Neural progenitor cell (in vitro differentiated cells): ENCODE results near the gene RPL34. TPM values are rescaled to one million over a fixed set of nuclear protein-coding genes. Genes with fewer than 3 reads are reported as not detected.

Experiments
- DNase-seq: peaks from one replicate; pipeline ENCODE4 v3.0.0-alpha.2; 2016; ENCODE audit warnings: low spot score
- H2AFZ ChIP-seq: fragments of 200-600 bp; sonication (generic); replicated peaks from 2 replicates; pipeline ENCODE4 v1.6.1; 2016; ENCODE audit warnings: antibody characterized with exemption
- H3F3A ChIP-seq: fragments of 200-600 bp; sonication (generic); 2 replicates; pipeline ENCODE4 v1.6.1; 2016; ENCODE audit warnings: antibody characterized with exemption, low read depth
- H3K27ac ChIP-seq: fragments of 200-600 bp; sonication (generic); 2 replicates; pipeline ENCODE4 v1.5.1; 2016; ENCODE audit warnings: mild to moderate bottlenecking
- H3K27me3 ChIP-seq: fragments of 200-600 bp; sonication (generic); 2 replicates; pipeline ENCODE4 v1.6.1; 2016; ENCODE audit warnings: mild to moderate bottlenecking, moderate library complexity
- H3K36me3 ChIP-seq: fragments of 200-600 bp; sonication (generic); 2 replicates; pipeline ENCODE4 v1.5.1; 2016
- H3K4me1 ChIP-seq: fragments of 200-600 bp; sonication (generic); 2 replicates; pipeline ENCODE4 v1.6.1; 2016; ENCODE audit warnings: mixed run types
- H3K4me2 ChIP-seq: fragments of 200-600 bp; sonication (generic); 2 replicates; pipeline ENCODE4 v1.6.1; 2016
- H3K4me3 ChIP-seq: fragments of 200-600 bp; sonication (generic); 2 replicates; pipeline ENCODE4 v1.5.1; 2016
- H3K79me2 ChIP-seq: fragments of 200-600 bp; sonication (generic); 2 replicates; pipeline ENCODE4 v1.6.1; 2016; ENCODE audit warnings: low read depth
- H3K9ac ChIP-seq: fragments of 200-600 bp; sonication (generic); 2 replicates; pipeline ENCODE4 v1.6.1; 2016
- H3K9me3 ChIP-seq: fragments of 200-600 bp; sonication (generic); 2 replicates; pipeline ENCODE4 v1.5.1; 2016; ENCODE audit warnings: low read depth
- H4K20me1 ChIP-seq: fragments of 200-600 bp; sonication (generic); 2 replicates; pipeline ENCODE4 v1.6.1; 2016; ENCODE audit warnings: low read depth
- H3K27ac Mint-ChIP-seq: 3 replicates; pipeline ENCODE4 v1.8.0; 2021; ENCODE audit warnings: mixed read lengths
- H3K27me3 Mint-ChIP-seq: 2 replicates; pipeline ENCODE4 v1.8.0; 2022; ENCODE audit warnings: low read depth, mild to moderate bottlenecking, inconsistent platforms, moderate library complexity, mixed read lengths; ENCODE audit not compliant: insufficient read depth
- H3K36me3 Mint-ChIP-seq: 3 replicates; pipeline ENCODE4 v1.8.0; 2021; ENCODE audit warnings: mixed read lengths
- H3K4me1 Mint-ChIP-seq: 3 replicates; pipeline ENCODE4 v1.8.0; 2021; ENCODE audit warnings: mixed read lengths
- H3K4me3 Mint-ChIP-seq: 3 replicates; pipeline ENCODE4 v1.8.0; 2021; ENCODE audit warnings: mild to moderate bottlenecking, moderate library complexity, mixed read lengths
- H3K9me3 Mint-ChIP-seq: 3 replicates; pipeline ENCODE4 v1.8.0; 2020; ENCODE audit warnings: mixed read lengths
- CTCF ChIP-seq: fragments of 200-600 bp; sonication (generic); IDR thresholded peaks from 2 replicates; pipeline ENCODE4 v1.5.1; 2017; ENCODE audit warnings: antibody characterized with exemption, mild to moderate bottlenecking
- EZH2 ChIP-seq: fragments of 200-600 bp; sonication (generic); IDR thresholded peaks from 2 replicates; pipeline ENCODE4 v1.6.1; 2017; ENCODE audit warnings: antibody characterized with exemption, mild to moderate bottlenecking, moderate library complexity
- EZH2phosphoT487 ChIP-seq: fragments of 200-600 bp; sonication (generic); IDR thresholded peaks from 2 replicates; pipeline ENCODE4 v1.6.1; 2017; ENCODE audit warnings: antibody characterized with exemption
- total RNA-seq: library from RNA; depleted of rRNA; stranded (reverse); fragments of >200 nt; gene quantifications from 2 replicates; pipeline ENCODE4 v1.2.3, GENCODE V29; 2015; ENCODE audit warnings: low replicate concordance

RPL34 gene
- total RNA-seq, 1 donor from 2014 or later, result 2,510 TPM

- H3K9me3 Mint-ChIP-seq, result no peaks in the 10 kb centered on the region
- Histone ChIP-seq H3K79me2 (peaks cover 56% of the 10 kb centered on the region), H3K4me3 (peak overlapping the region; percentile 87), H4K20me1 (peaks cover 54% of the 10 kb centered on the region), H3K27ac (no peak overlapping the region), H3K4me2 (peak overlapping the region; percentile 89), H2AFZ (no peak overlapping the region), H3F3A (peaks cover 18% of the 10 kb centered on the region), H3K4me1 (peaks cover 18% of the 10 kb centered on the region), H3K27me3 (no peaks in the 10 kb centered on the region), H3K9me3 (no peaks in the 10 kb centered on the region), H3K36me3 (peaks cover 30% of the 10 kb centered on the region), H3K9ac (peak overlapping the region; percentile 97)
- peak overlapping the region; percentile 96 for H3K4me3 Mint-ChIP-seq
- peaks cover 4% of the 10 kb centered on the region for H3K27me3 Mint-ChIP-seq
- H3K36me3 Mint-ChIP-seq, result peaks cover 30% of the 10 kb centered on the region
- H3K4me1 Mint-ChIP-seq, result peaks cover 16% of the 10 kb centered on the region
- TF ChIP-seq EZH2phosphoT487 (no peak), EZH2 (no peak), CTCF (no peak)
- H3K27ac Mint-ChIP-seq, result no peak overlapping the region
- DNase-seq, result no peak
Measured at GRCh38 chr4:108622022-108622421, 1.6 kb downstream of the RPL34 start.

GRCh38 chr4:108622828-108623227, 2.5 kb downstream of the RPL34 start:
- no peaks in the 10 kb centered on the region for H3K27me3 ChIP-seq
- peaks cover 58% of the 10 kb centered on the region for H4K20me1 ChIP-seq
- peak overlapping the region; percentile 89 for H3K4me2 ChIP-seq
- H3K79me2 ChIP-seq, result peaks cover 56% of the 10 kb centered on the region
- H2AFZ ChIP-seq, result no peak overlapping the region
- peaks cover 4% of the 10 kb centered on the region for H3K27me3 Mint-ChIP-seq
- H3K36me3 ChIP-seq, result peaks cover 30% of the 10 kb centered on the region
- H3K9me3 ChIP-seq, result no peaks in the 10 kb centered on the region
- DNase-seq, result no peak
- no peak overlapping the region for H3K27ac Mint-ChIP-seq
- no peak for TF ChIP-seq EZH2
- no peak for TF ChIP-seq EZH2phosphoT487
- no peak for TF ChIP-seq CTCF
- no peak overlapping the region for H3K27ac ChIP-seq
- H3K4me3 Mint-ChIP-seq, result peak overlapping the region; percentile 0
- H3K36me3 Mint-ChIP-seq, result peaks cover 30% of the 10 kb centered on the region
- peak overlapping the region; percentile 87 for H3K4me3 ChIP-seq
- H3F3A ChIP-seq, result peaks cover 23% of the 10 kb centered on the region
- H3K4me1 Mint-ChIP-seq, result peaks cover 16% of the 10 kb centered on the region
- no peaks in the 10 kb centered on the region for H3K9me3 Mint-ChIP-seq
- H3K9ac ChIP-seq, result peak overlapping the region; percentile 22
- H3K4me1 ChIP-seq, result peaks cover 18% of the 10 kb centered on the region

- Histone ChIP-seq H3K36me3 (peaks cover 32% of the 10 kb centered on the region), H2AFZ (no peak overlapping the region), H3K79me2 (peaks cover 56% of the 10 kb centered on the region), H3K9me3 (no peaks in the 10 kb centered on the region), H3K27me3 (no peaks in the 10 kb centered on the region), H4K20me1 (peaks cover 58% of the 10 kb centered on the region), H3K4me2 (no peak overlapping the region), H3F3A (peaks cover 25% of the 10 kb centered on the region), H3K4me3 (peak overlapping the region; percentile 87), H3K4me1 (peaks cover 18% of the 10 kb centered on the region), H3K27ac (no peak overlapping the region), H3K9ac (peak overlapping the region; percentile 43)
- Mint-ChIP-seq H3K4me3 (no peak overlapping the region), H3K4me1 (peaks cover 16% of the 10 kb centered on the region), H3K27me3 (peaks cover 4% of the 10 kb centered on the region), H3K36me3 (peaks cover 34% of the 10 kb centered on the region), H3K27ac (no peak overlapping the region), H3K9me3 (no peaks in the 10 kb centered on the region)
- TF ChIP-seq CTCF, result no peak
- no peak for TF ChIP-seq EZH2
- no peak for TF ChIP-seq EZH2phosphoT487
- no peak for DNase-seq
Measured at GRCh38 chr4:108624263-108625056, 4.1 kb downstream of the RPL34 start.
